Thymus (tissue), 14 donors: ENCODE measurements around the gene NEGR1. TPM values are rescaled to one million over a fixed set of nuclear protein-coding genes. Genes with fewer than 3 reads are reported as not detected.
A peak's percentile ranks its signal among the peaks of the same experiment; 100 is the strongest.

Experiments
- DNase-seq, 9 donors: peaks; one replicate each; pipeline ENCODE4 v3.0.0-alpha.2; 2013; ENCODE audit warnings: low spot score in 9 of 9, low read depth in 6 of 9, missing footprints in 1 of 9
- H3K27ac ChIP-seq, 2 donors: one replicate each; pipeline ENCODE4 v1.5.1; 2013; ENCODE audit warnings: control low read depth in 1 of 2, low read depth in 1 of 2, low read length in 1 of 2, mild to moderate bottlenecking in 1 of 2, moderate library complexity in 1 of 2
- H3K27me3 ChIP-seq, 2 donors: one replicate each; pipeline ENCODE4 v1.5.1; 2013; ENCODE audit warnings: low read length in 1 of 2; ENCODE audit not compliant: control insufficient read depth in 2 of 2, insufficient read depth in 1 of 2
- H3K36me3 ChIP-seq, 2 donors: one replicate each; pipeline ENCODE4 v1.5.1; 2013; ENCODE audit warnings: low read length in 1 of 2, mild to moderate bottlenecking in 1 of 2, moderate library complexity in 1 of 2; ENCODE audit not compliant: control insufficient read depth in 2 of 2, insufficient read depth in 2 of 2
- H3K4me1 ChIP-seq, 2 donors: one replicate each; pipeline ENCODE4 v1.5.1; 2013; ENCODE audit warnings: low read length in 2 of 2; ENCODE audit not compliant: control insufficient read depth in 2 of 2, insufficient read depth in 2 of 2
- H3K4me3 ChIP-seq, 2 donors: one replicate each; pipeline ENCODE4 v1.5.1; 2013; ENCODE audit warnings: low read length in 2 of 2, control low read depth in 1 of 2, mild to moderate bottlenecking in 1 of 2
- H3K9me3 ChIP-seq, 2 donors: one replicate each; pipeline ENCODE4 v1.5.1; 2013; ENCODE audit warnings: low read length in 1 of 2, mild to moderate bottlenecking in 1 of 2; ENCODE audit not compliant: control insufficient read depth in 2 of 2, insufficient read depth in 1 of 2
- WGBS: extraction: QIAGEN DNeasy Blood & Tissue Kit; methylation state at CpG from one replicate; pipeline ENCODE4 v1.1.7; 2013; 5-methylcytosine and 5-hydroxymethylcytosine counted together
- long read RNA-seq, 10 donors: transcript quantifications; one replicate each; lab custom pipeline, GENCODE V29; 2026
- polyA plus RNA-seq: library from polyadenylated mRNA; stranded (reverse); fragments of 200-250 nt; gene quantifications from one replicate; pipeline ENCODE4 v1.2.3, GENCODE V29; 2013
- total RNA-seq: library from RNA; stranded (reverse); fragments of 120-200 nt; gene quantifications from one replicate; pipeline ENCODE4 v1.2.4, GENCODE V29; 2013
- donor health status: healthy.

The NEGR1 gene
- total RNA-seq (2.8 TPM), polyA plus RNA-seq (3.3 TPM)
- long read RNA-seq, donor 1: 0 reads
- long read RNA-seq, donor 2: 0 reads
- long read RNA-seq, donor 3: 0 reads
- long read RNA-seq, donor 4: 0 reads
- long read RNA-seq, donor 5: 0 reads
- long read RNA-seq, donor 6: 0 reads
- long read RNA-seq, donor 7: 0 reads
- long read RNA-seq, donor 8: 0 reads
- long read RNA-seq, donor 9: 0 reads
- long read RNA-seq, donor 10: 0 reads

- DNase-seq: peak in 7 of 9 donors; percentile 40 to 91 (median 73)
- peak within 1 kb of the TSS; percentile 95 to 98 for H3K27ac ChIP-seq
- WGBS: under 1% methylated on average over 54 of the region's 54 CpGs
- H3K36me3 ChIP-seq: no peaks in the 10 kb centered on the region
- H3K4me1 ChIP-seq: peaks cover 4 to 10% of the 10 kb centered on the region in 2 donors
- peaks cover 0 to 8% of the 10 kb centered on the region in 2 donors for H3K27me3 ChIP-seq
- H3K4me3 ChIP-seq: peak within 1 kb of the TSS; percentile 77 to 86
- no peaks in the 10 kb centered on the region for H3K9me3 ChIP-seq
Measured at GRCh38 chr1:72282271-72283021, at the start of gene NEGR1. Gene NEGR1 (minus strand): TSS chr1:72282539.

DNA sequence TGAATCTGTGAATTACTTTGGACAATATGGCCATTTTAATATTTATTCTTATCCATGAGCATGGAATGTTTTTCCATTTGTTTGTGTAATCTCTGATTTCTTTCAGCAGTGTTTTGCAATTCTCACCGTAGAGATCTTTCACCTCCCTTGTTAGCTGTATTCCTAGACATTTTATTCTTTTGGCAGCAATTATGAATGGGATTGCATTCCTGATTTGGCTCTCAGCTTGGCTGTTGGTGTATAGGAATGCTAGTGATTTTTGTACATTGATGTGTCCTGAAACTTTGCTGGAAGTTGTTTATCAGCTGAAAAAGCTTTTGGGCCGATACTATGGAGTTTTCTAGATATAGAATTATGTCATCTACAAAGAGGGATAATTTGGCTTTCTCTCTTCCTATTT, 44.2 kb upstream of the NEGR1 start:
- no peaks in the 10 kb centered on the region for H3K36me3 ChIP-seq
- DNase-seq: no peak
- no peak overlapping the region for H3K4me3 ChIP-seq
- no peaks in the 10 kb centered on the region for H3K4me1 ChIP-seq
- no peak overlapping the region for H3K27ac ChIP-seq
- no CpG with 5 or more reads among the region's 2 CpGs for WGBS
- H3K27me3 ChIP-seq: no peaks in the 10 kb centered on the region
- no peaks in the 10 kb centered on the region for H3K9me3 ChIP-seq

GRCh38 chr1:72324451-72324850, 42.1 kb upstream of the NEGR1 start:
- no CpG with 5 or more reads among the region's 1 CpG for WGBS
- Histone ChIP-seq H3K9me3 (no peaks in the 10 kb centered on the region), H3K4me1 (no peaks in the 10 kb centered on the region), H3K27me3 (no peaks in the 10 kb centered on the region), H3K27ac (no peak overlapping the region), H3K4me3 (no peak overlapping the region), H3K36me3 (no peaks in the 10 kb centered on the region)
- no peak for DNase-seq

- Histone ChIP-seq H3K9me3 (no peaks in the 10 kb centered on the region), H3K36me3 (no peaks in the 10 kb centered on the region), H3K27ac (no peak overlapping the region), H3K27me3 (no peaks in the 10 kb centered on the region), H3K4me3 (no peak overlapping the region), H3K4me1 (no peaks in the 10 kb centered on the region)
- peak in 1 of 9 donors; percentile 14 for DNase-seq
- WGBS: no CpG with 5 or more reads among the region's 3 CpGs
Measured at GRCh38 chr1:72322910-72323309, 40.6 kb upstream of the NEGR1 start.

- no peaks in the 10 kb centered on the region for H3K4me1 ChIP-seq
- no peak overlapping the region for H3K27ac ChIP-seq
- H3K36me3 ChIP-seq: no peaks in the 10 kb centered on the region
- H3K9me3 ChIP-seq: peaks cover 0 to 3% of the 10 kb centered on the region in 2 donors
- H3K4me3 ChIP-seq: no peak overlapping the region
- DNase-seq: peak in 1 of 9 donors; percentile 0
- no peaks in the 10 kb centered on the region for H3K27me3 ChIP-seq
- WGBS: 95% methylated on average over 2 of the region's 2 CpGs
Measured at GRCh38 chr1:72296501-72296900, 14.2 kb upstream of the NEGR1 start.

DNA sequence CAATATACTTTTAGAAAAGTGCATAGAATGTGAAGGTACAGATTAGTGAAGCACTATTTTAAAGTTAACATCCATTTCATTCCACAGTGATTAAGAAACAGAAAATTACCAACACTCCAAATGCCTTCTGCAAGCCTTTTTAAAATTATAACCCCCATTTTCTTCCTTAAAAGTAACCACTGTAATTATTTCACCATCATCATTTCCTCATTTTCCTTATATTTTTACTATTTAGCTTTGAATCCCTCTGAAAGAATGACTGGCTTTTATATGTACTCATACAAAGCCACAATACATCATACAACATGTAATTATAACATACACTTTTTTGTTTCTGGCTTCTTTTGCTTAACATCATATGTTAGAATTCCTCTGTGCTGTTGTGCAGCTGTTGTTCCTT, 6.5 kb upstream of the NEGR1 start:
- H3K9me3 ChIP-seq: peaks cover 0 to 1% of the 10 kb centered on the region in 2 donors
- H3K36me3 ChIP-seq: no peaks in the 10 kb centered on the region
- no peak overlapping the region for H3K27ac ChIP-seq
- peaks cover 3 to 6% of the 10 kb centered on the region in 2 donors for H3K4me1 ChIP-seq
- H3K4me3 ChIP-seq: no peak overlapping the region
- H3K27me3 ChIP-seq: no peaks in the 10 kb centered on the region
- peak in 1 of 9 donors; percentile 0 for DNase-seq

GRCh38 chr1:72286401-72286800, 4.1 kb upstream of the NEGR1 start:
- Histone ChIP-seq H3K27ac (no peak overlapping the region), H3K4me3 (no peak overlapping the region), H3K9me3 (no peaks in the 10 kb centered on the region), H3K4me1 (peaks cover 6 to 10% of the 10 kb centered on the region in 2 donors), H3K27me3 (peaks cover 0 to 8% of the 10 kb centered on the region in 2 donors), H3K36me3 (no peaks in the 10 kb centered on the region)
- peak in 1 of 9 donors; percentile 0 for DNase-seq
- 92% methylated on average over 4 of the region's 4 CpGs for WGBS

- Histone ChIP-seq H3K9me3 (no peaks in the 10 kb centered on the region), H3K4me3 (peak overlapping the region; percentile 77 to 86), H3K27me3 (peaks cover 0 to 8% of the 10 kb centered on the region in 2 donors), H3K4me1 (peaks cover 4 to 10% of the 10 kb centered on the region in 2 donors), H3K36me3 (no peaks in the 10 kb centered on the region), H3K27ac (peak overlapping the region in 1 of 2 donors; percentile 98)
- WGBS: 2% methylated on average over 3 of the region's 3 CpGs
- peak in 5 of 9 donors; percentile 4 to 51 (median 10) for DNase-seq
Measured at GRCh38 chr1:72285074-72285425, 2.7 kb upstream of the NEGR1 start.

GRCh38 chr1:72284348-72285073, 2.2 kb upstream of the NEGR1 start:
- under 1% methylated on average over 24 of the region's 24 CpGs for WGBS
- Histone ChIP-seq H3K4me1 (peaks cover 4 to 10% of the 10 kb centered on the region in 2 donors), H3K9me3 (no peaks in the 10 kb centered on the region), H3K27me3 (peaks cover 0 to 8% of the 10 kb centered on the region in 2 donors), H3K4me3 (peak overlapping the region; percentile 77 to 86), H3K27ac (peak overlapping the region; percentile 95 to 98), H3K36me3 (no peaks in the 10 kb centered on the region)
- peak; percentile 30 to 82 (median 50) for DNase-seq
